Ramos (cell line): ENCODE data around the gene CROCC.
"Not testable (repeated sequence)": the region's sequence is repeated elsewhere in the genome, so short reads cannot be mapped to it uniquely, and the experiment has no call there.

Experiments used
- in situ Hi-C: fragments of 300-500 bp; cut with MboI; formaldehyde crosslinking; loops from one replicate; pipeline ENCODE4 v1.14.3; 2022; ENCODE audit warnings: low sequenced_read_pairs; ENCODE audit not compliant: unreplicated experiment

Gene CROCC, protein sequence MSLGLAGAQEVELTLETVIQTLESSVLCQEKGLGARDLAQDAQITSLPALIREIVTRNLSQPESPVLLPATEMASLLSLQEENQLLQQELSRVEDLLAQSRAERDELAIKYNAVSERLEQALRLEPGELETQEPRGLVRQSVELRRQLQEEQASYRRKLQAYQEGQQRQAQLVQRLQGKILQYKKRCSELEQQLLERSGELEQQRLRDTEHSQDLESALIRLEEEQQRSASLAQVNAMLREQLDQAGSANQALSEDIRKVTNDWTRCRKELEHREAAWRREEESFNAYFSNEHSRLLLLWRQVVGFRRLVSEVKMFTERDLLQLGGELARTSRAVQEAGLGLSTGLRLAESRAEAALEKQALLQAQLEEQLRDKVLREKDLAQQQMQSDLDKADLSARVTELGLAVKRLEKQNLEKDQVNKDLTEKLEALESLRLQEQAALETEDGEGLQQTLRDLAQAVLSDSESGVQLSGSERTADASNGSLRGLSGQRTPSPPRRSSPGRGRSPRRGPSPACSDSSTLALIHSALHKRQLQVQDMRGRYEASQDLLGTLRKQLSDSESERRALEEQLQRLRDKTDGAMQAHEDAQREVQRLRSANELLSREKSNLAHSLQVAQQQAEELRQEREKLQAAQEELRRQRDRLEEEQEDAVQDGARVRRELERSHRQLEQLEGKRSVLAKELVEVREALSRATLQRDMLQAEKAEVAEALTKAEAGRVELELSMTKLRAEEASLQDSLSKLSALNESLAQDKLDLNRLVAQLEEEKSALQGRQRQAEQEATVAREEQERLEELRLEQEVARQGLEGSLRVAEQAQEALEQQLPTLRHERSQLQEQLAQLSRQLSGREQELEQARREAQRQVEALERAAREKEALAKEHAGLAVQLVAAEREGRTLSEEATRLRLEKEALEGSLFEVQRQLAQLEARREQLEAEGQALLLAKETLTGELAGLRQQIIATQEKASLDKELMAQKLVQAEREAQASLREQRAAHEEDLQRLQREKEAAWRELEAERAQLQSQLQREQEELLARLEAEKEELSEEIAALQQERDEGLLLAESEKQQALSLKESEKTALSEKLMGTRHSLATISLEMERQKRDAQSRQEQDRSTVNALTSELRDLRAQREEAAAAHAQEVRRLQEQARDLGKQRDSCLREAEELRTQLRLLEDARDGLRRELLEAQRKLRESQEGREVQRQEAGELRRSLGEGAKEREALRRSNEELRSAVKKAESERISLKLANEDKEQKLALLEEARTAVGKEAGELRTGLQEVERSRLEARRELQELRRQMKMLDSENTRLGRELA (N-terminal part only)

DNA sequence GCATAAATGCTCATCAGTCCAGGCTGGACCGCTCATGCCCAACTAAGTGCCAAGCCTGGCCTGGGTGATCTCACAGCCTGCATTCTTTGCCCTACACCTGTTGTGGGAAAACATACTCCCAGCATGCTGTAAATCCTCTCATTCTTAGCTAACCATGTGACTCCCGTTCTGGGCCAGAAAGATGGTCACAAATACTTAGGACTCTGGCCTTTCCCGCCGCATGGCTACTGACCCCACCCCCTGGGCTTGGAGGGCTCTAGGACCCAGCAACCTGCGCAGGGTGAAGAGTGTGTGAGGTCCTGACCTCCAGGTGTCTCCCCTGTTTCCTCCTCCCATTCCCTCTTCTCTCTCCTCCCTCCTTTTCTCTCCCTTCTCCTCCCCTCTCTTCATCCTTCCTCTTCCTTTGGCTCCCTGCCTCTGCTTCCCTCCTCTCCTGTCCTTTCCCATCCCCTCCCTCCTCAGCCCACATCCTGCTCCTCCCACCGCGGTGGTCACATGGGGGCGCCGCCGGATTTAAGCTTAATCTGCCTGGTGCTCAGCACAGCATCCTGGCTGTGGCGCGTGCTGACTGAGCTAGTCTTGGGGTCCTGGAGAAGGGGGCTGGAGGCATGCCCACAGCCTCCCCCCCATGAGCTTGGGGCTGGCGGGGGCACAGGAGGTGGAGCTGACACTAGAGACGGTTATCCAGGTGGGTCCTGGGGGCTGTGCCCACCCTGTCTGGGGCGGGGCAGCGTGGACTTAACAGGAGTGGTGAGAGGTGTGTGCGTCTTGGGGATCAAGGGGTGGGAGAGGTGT lies at the start of gene CROCC:
Gene CROCC, plus strand, starts transcription at position 541 of the 795 bp plus-strand sequence. Its CDS starts 88 bp downstream, at position 629.
- in situ Hi-C loops: no loop called here

GRCh38 chr1:16872152-16873075 lies 49.3 kb upstream of the CROCC start:
- in situ Hi-C loops: not testable (repeated sequence)

GRCh38 chr1:16873076-16873879 lies 48.5 kb upstream of the CROCC start:
- in situ Hi-C loops: not testable (repeated sequence)

DNA sequence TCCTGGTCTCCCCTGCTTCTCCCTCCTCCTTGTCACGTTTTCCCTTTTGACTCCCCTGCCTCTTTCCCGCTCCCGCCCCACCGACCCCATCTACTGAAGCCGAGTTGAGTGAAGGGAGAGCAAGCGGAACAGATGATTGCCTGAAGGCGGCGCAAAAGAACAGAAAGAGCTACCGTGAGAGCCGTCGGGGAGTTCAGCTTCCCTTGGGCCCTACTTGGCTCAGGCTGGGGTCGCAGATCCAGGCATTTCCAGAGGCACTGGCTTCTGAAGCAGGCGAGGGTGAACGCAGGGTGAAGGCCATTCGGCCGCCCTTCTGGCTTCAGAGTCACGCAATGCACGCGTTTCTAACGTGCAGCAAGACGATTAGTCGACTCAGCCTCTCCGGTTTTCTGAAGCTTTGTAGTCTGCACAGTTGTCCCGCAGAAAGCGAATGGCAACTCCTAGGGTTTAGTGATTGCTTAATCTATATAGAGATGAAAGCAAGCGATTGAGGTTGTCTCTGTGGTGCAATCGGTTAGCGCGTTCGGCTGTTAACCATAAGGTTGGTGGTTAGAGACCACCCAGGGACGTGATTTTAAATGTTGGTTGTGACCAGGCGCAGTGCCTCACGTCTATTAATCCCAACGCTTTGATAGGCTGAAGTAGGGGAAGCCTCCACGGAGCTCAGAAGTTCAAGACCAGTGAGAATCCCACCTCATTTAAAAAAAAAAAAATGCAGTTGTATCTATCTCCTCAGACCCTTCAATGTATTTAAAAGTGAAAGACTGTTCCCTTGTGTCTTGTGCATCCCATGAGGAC lies 46.6 kb upstream of the CROCC start:
- in situ Hi-C loops: not testable (repeated sequence)

DNA sequence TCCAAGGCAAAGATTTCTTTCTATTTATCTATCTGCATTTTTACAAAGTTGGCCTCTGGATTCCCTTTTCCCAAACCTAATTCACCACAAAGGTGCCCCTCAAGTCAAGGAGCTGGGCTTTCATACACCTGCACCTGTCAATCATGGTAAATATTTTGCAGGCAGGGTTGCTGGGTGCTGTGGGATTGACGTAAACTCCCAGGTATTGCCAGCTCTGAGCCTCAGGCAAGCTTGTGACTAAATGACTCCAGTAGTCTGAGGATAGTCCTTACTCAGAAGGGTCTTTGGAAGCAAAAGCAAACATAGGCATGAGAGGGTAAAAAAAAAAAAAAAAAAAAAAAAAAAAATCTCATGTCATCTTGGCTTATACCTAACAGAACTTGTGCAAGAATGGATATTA lies 40.0 kb upstream of the CROCC start:
- in situ Hi-C loops: not testable (repeated sequence)

- in situ Hi-C loops: no loop called here
Measured at GRCh38 chr1:16882986-16883385, 38.7 kb upstream of the CROCC start.

- in situ Hi-C loops: not testable (repeated sequence)
Measured at GRCh38 chr1:16884487-16884886, 37.2 kb upstream of the CROCC start.

DNA sequence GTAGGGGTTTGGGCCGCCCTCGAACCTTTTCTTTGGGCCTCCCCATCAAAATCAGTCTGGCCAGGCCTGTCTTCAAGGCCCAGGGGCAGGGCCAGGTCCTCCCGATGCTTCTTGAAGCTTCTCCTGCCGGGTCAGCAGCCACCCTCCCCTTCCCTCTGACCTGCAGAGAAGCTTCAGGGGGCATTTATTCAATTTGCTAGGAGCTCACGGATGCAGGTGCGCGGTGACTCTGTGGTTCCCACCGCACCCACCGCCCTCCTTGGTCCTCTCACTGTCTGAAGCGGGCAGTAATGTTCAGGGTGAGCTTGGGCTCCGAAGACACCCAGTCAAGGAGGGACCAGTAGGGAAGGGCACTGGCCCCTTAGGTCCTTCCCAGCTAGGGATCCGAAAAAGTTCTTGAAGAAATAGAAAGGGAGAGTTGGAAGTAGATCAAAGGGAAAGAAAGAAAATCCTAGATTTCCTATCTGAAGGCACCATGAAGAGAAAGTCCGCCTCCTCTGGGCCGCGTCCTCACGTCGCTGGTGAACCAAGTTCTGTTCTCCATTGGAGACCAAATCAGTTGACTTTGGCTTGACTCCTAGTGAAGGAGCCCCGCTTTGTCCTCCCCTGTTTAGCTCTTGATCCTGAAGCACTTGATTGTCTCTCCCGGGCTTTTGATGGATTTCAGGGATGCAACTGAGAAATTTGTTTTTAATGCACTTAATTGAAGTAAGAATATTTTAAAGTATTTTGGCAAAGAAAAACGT lies 34.7 kb upstream of the CROCC start:
- in situ Hi-C loops: no loop called here

GRCh38 chr1:16888860-16889816 lies 32.6 kb upstream of the CROCC start:
- in situ Hi-C loops: no loop called here

DNA sequence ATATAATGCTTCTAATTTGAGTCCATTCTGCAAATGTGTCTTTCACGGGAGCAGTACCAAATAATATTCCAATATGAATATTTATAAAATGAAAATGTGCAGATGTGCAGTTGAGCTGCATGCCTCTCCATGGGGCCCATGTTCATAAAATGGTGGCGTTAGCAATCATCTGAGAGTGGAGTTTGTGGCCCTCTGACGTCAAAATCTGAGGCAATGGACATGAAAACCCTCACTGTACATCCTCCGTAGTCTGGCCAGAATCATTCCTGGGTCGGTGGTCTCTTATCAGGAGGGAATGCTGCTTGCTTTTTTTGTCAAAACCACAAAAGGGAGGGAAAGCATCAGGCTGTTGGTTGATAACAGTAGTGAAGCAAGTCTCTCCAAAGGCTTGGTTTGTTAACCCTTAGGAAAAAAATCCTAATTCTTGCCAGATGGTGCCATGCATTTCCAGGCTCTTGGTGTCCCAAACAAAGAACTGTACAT lies 31.2 kb upstream of the CROCC start:
- in situ Hi-C loops: not testable (repeated sequence)

- in situ Hi-C loops: not testable (repeated sequence)
Measured at GRCh38 chr1:16891057-16891456, 30.7 kb upstream of the CROCC start.

DNA sequence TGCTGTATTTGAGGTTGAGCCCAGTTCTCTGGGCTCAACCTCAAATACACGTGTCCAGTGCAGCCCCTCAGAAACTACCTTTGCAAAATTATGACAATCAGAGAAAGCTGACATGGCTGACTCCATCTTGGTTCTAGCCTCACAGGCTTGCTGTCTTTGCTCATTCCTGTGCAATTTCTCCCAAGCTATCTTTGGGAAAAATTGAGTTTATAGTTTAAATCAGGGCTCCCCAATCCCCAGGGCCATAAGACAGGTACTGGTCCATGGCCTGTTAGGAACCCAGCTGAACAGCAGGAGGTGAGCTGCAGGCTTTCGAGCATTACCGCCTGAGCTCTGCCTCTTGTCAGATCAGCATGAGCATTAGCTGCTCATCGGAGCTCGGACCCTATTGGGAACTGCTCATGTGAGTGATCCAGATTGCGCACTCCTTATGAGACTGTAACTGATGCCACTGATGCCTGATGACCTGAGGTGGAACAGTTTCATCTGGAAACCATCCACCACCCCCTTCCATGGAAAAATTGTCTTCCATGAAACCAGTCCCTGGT lies 28.7 kb upstream of the CROCC start:
- in situ Hi-C loops: not testable (repeated sequence)

DNA sequence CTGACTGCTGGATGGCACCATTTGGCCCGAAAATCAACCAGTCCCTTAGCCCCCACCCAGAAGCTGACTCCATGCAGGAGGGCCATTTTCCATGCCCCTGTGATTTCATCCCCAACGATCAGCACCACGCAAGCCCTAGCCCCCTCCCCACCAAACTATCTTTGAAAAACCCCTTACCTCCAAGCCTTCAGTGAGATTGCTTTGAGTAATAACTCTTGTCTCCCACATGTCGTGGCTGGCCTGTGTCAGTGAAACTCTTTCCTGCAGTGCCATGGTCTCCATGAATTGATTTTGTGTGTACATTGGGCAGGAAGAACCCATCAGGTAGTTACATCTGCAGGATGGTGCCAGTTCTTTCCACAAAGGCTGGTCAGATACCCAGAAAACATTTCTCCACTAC lies 27.9 kb upstream of the CROCC start:
- in situ Hi-C loops: not testable (repeated sequence)

- in situ Hi-C loops: not testable (repeated sequence)
Measured at GRCh38 chr1:16894338-16894737, 27.4 kb upstream of the CROCC start.

DNA sequence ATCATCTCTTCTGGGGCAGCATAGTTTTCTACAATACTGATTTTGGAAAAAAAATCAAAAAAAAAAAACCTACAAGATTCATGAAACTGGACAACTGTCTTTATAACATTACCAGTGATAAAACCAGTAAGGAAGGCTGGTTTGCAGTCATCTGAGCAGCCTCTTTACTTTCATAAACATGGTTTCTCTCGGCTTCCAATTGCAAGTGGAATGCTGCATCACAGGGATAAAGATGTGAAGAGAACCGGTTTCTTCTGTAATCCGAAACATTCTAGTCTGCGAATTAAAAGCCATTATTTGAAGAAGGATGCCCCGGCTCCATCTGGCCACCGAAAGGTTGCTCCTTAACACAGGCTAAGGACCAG lies 26.5 kb upstream of the CROCC start:
- in situ Hi-C loops: not testable (repeated sequence)
